Karpas-422 (cell line): ENCODE data around the gene PCDHA11. TPM values are rescaled to one million over a fixed set of nuclear protein-coding genes. Genes with fewer than 3 reads are reported as not detected.
"Not testable (repeated sequence)": the region's sequence is repeated elsewhere in the genome, so short reads cannot be mapped to it uniquely, and the experiment has no call there.

Experiments used
- DNase-seq: peaks from one replicate; pipeline ENCODE4 v3.0.0-alpha.2; 2015
- H2AFZ ChIP-seq: fragments of 200-600 bp; sonication (generic); 2 replicates; pipeline ENCODE4 v1.6.1; 2014; ENCODE audit warnings: antibody characterized with exemption, low read length, mixed read lengths
- H3K27ac ChIP-seq: fragments of 200-600 bp; sonication (generic); 2 replicates; pipeline ENCODE4 v1.5.1; 2014; ENCODE audit warnings: mild to moderate bottlenecking, low read length, moderate library complexity
- H3K27me3 ChIP-seq: fragments of 200-600 bp; sonication (generic); 2 replicates; pipeline ENCODE4 v1.6.1; 2014; ENCODE audit warnings: low read length, mixed read lengths
- H3K36me3 ChIP-seq: fragments of 200-600 bp; sonication (generic); 2 replicates; pipeline ENCODE4 v1.6.1; 2014; ENCODE audit warnings: low read length, mixed read lengths; ENCODE audit not compliant: insufficient read depth
- H3K4me1 ChIP-seq: fragments of 200-600 bp; sonication (generic); 2 replicates; pipeline ENCODE4 v1.6.1; 2014; ENCODE audit warnings: mild to moderate bottlenecking, low read length, mixed read lengths
- H3K4me2 ChIP-seq: fragments of 200-600 bp; sonication (generic); 2 replicates; pipeline ENCODE4 v1.6.1; 2014; ENCODE audit warnings: low read length, low read depth, mild to moderate bottlenecking; ENCODE audit not compliant: poor library complexity, severe bottlenecking
- H3K4me3 ChIP-seq: fragments of 200-600 bp; sonication (generic); 2 replicates; pipeline ENCODE4 v1.5.1; 2014; ENCODE audit warnings: mild to moderate bottlenecking, antibody characterized with exemption, low read length, mixed read lengths
- H3K79me2 ChIP-seq: fragments of 200-600 bp; sonication (generic); 2 replicates; pipeline ENCODE4 v1.6.1; 2014; ENCODE audit warnings: mild to moderate bottlenecking, low read length, mixed read lengths
- H3K9ac ChIP-seq: fragments of 200-600 bp; sonication (generic); 2 replicates; pipeline ENCODE4 v1.6.0; 2014; ENCODE audit warnings: low read length
- H3K9me2 ChIP-seq: fragments of 200-600 bp; sonication (generic), shearing (Covaris generic); replicated peaks from 2 replicates; pipeline ENCODE4 v1.6.0; 2014; ENCODE audit warnings: mild to moderate bottlenecking, low read length, moderate library complexity; ENCODE audit not compliant: insufficient read depth
- H3K9me3 ChIP-seq: fragments of 300-700, 200-600 bp; sonication (generic); 2 replicates; pipeline ENCODE4 v1.6.1; 2014; ENCODE audit warnings: low read length, mixed read lengths
- H4K20me1 ChIP-seq: fragments of 200-600 bp; sonication (generic); 2 replicates; pipeline ENCODE4 v1.6.1; 2014; ENCODE audit warnings: mild to moderate bottlenecking, antibody characterized with exemption, low read length, low read depth; ENCODE audit not compliant: insufficient read depth
- total RNA-seq: library from RNA; depleted of rRNA; stranded (reverse); fragments of >200 nt; shearing (Covaris generic); gene quantifications from 2 replicates; pipeline ENCODE4 v1.2.3, GENCODE V29; 2014; ENCODE audit warnings: low replicate concordance; rRNA removed

Gene PCDHA11
- total RNA-seq = not detected in 2 replicates

- DNase-seq = no peak
- Histone ChIP-seq H3K4me3 (no peak within 1 kb of the TSS), H3K4me1 (no peaks in the 10 kb centered on the region), H3K27ac (no peak within 1 kb of the TSS), H3K79me2 (no peaks in the 10 kb centered on the region), H3K9me2 (no peaks in the 10 kb centered on the region), H3K9me3 (no peaks in the 10 kb centered on the region), H3K9ac (no peak within 1 kb of the TSS), H4K20me1 (no peaks in the 10 kb centered on the region), H3K36me3 (no peaks in the 10 kb centered on the region), H2AFZ (no peak within 1 kb of the TSS), H3K27me3 (no peaks in the 10 kb centered on the region), H3K4me2 (no peak within 1 kb of the TSS)
Measured at GRCh38 chr5:140868721-140869554, at the start of gene PCDHA11. TSS of gene PCDHA11 (plus strand) at chr5:140868957. CDS start at chr5:140869104, 147 bp downstream.

GRCh38 chr5:140821375-140822280, 47.1 kb upstream of the PCDHA11 start, which contains the start of gene PCDHA5:
TSS of gene PCDHA5 (plus strand) at chr5:140821613.
- H3K27me3 ChIP-seq = no peaks in the 10 kb centered on the region
- DNase-seq = no peak
- H3K27ac ChIP-seq = no peak within 1 kb of the TSS
- no peaks in the 10 kb centered on the region for H3K4me1 ChIP-seq
- H3K9me2 ChIP-seq = no peaks in the 10 kb centered on the region
- H3K9me3 ChIP-seq = no peaks in the 10 kb centered on the region
- H4K20me1 ChIP-seq = no peaks in the 10 kb centered on the region
- H3K9ac ChIP-seq = no peak within 1 kb of the TSS
- no peak within 1 kb of the TSS for H3K4me2 ChIP-seq
- no peak within 1 kb of the TSS for H2AFZ ChIP-seq
- no peak within 1 kb of the TSS for H3K4me3 ChIP-seq
- no peaks in the 10 kb centered on the region for H3K36me3 ChIP-seq
- H3K79me2 ChIP-seq = no peaks in the 10 kb centered on the region

- Histone ChIP-seq H3K9ac (no peak overlapping the region), H3K79me2 (no peaks in the 10 kb centered on the region), H3K27ac (no peak overlapping the region), H3K4me3 (no peak overlapping the region), H3K27me3 (no peaks in the 10 kb centered on the region), H3K4me2 (no peak overlapping the region), H3K9me2 (no peaks in the 10 kb centered on the region), H3K9me3 (no peaks in the 10 kb centered on the region), H3K4me1 (no peaks in the 10 kb centered on the region), H3K36me3 (no peaks in the 10 kb centered on the region), H2AFZ (no peak overlapping the region), H4K20me1 (no peaks in the 10 kb centered on the region)
- DNase-seq = no peak
Measured at GRCh38 chr5:140822281-140822629, 46.5 kb upstream of the PCDHA11 start.

- not testable (repeated sequence) for H3K27ac ChIP-seq, H3K9me3 ChIP-seq, H2AFZ ChIP-seq, H3K79me2 ChIP-seq, H3K9me2 ChIP-seq, H3K4me3 ChIP-seq, H3K9ac ChIP-seq, H3K4me1 ChIP-seq, H4K20me1 ChIP-seq, DNase-seq, H3K4me2 ChIP-seq, H3K27me3 ChIP-seq, H3K36me3 ChIP-seq
Measured at GRCh38 chr5:140822969-140823368, 45.8 kb upstream of the PCDHA11 start.

- Histone ChIP-seq H3K4me1 (no peaks in the 10 kb centered on the region), H3K36me3 (no peaks in the 10 kb centered on the region), H3K79me2 (no peaks in the 10 kb centered on the region), H2AFZ (no peak overlapping the region), H3K4me2 (no peak overlapping the region), H3K9me2 (no peaks in the 10 kb centered on the region), H3K4me3 (no peak overlapping the region), H3K9ac (no peak overlapping the region), H3K9me3 (no peaks in the 10 kb centered on the region), H4K20me1 (no peaks in the 10 kb centered on the region), H3K27ac (no peak overlapping the region), H3K27me3 (no peaks in the 10 kb centered on the region)
- no peak for DNase-seq
Measured at GRCh38 chr5:140823475-140823874, 45.3 kb upstream of the PCDHA11 start.

- H3K27me3 ChIP-seq = no peaks in the 10 kb centered on the region; the same call in 1 of the 2 replicates
- H3K4me3 ChIP-seq = no peak within 1 kb of the TSS
- H3K4me1 ChIP-seq = no peaks in the 10 kb centered on the region
- H4K20me1 ChIP-seq = no peaks in the 10 kb centered on the region
- no peaks in the 10 kb centered on the region for H3K9me2 ChIP-seq
- no peak within 1 kb of the TSS for H3K4me2 ChIP-seq
- DNase-seq = no peak
- H3K36me3 ChIP-seq = no peaks in the 10 kb centered on the region
- H2AFZ ChIP-seq = no peak within 1 kb of the TSS
- H3K27ac ChIP-seq = no peak within 1 kb of the TSS
- H3K9ac ChIP-seq = no peak within 1 kb of the TSS
- no peaks in the 10 kb centered on the region for H3K9me3 ChIP-seq
- H3K79me2 ChIP-seq = no peaks in the 10 kb centered on the region
Measured at GRCh38 chr5:140827704-140828361, 40.9 kb upstream of the PCDHA11 start, which contains the start of gene PCDHA6. TSS of gene PCDHA6 (plus strand) at chr5:140827960. CDS start at chr5:140828092, 132 bp downstream.

DNA sequence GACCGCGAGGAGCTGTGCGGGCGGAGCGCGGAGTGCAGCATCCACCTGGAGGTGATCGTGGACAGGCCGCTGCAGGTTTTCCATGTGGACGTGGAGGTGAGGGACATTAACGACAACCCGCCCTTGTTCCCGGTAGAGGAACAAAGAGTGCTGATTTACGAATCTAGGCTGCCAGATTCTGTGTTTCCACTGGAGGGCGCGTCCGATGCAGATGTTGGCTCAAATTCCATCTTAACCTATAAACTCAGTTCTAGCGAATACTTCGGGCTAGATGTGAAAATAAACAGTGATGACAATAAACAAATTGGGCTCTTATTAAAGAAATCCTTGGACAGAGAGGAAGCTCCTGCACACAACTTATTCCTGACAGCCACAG, 40.4 kb upstream of the PCDHA11 start:
- no peak overlapping the region for H3K4me3 ChIP-seq
- no peaks in the 10 kb centered on the region for H3K4me1 ChIP-seq
- H3K4me2 ChIP-seq = no peak overlapping the region
- DNase-seq = no peak
- no peaks in the 10 kb centered on the region for H3K9me2 ChIP-seq
- no peak overlapping the region for H3K27ac ChIP-seq
- no peaks in the 10 kb centered on the region for H4K20me1 ChIP-seq
- H3K36me3 ChIP-seq = no peaks in the 10 kb centered on the region
- H2AFZ ChIP-seq = no peak overlapping the region
- H3K9ac ChIP-seq = no peak overlapping the region
- no peaks in the 10 kb centered on the region; the same call in 1 of the 2 replicates for H3K27me3 ChIP-seq
- H3K79me2 ChIP-seq = no peaks in the 10 kb centered on the region
- no peaks in the 10 kb centered on the region for H3K9me3 ChIP-seq
